Bronchial epithelial cell (primary cell): Measurements from ENCODE around the gene BRD1. TPM values are rescaled to one million over a fixed set of nuclear protein-coding genes. Genes with fewer than 3 reads are reported as not detected.

Experiments used
- DNase-seq: peaks from one replicate; pipeline ENCODE4 v3.0.0-alpha.2; 2010; ENCODE audit warnings: low read depth
- FAIRE-seq: peaks from 2 replicates; lab custom pipeline; 2011; peaks lifted over from hg19 to GRCh38; lab: Jason Lieb, UNC
- H3K27me3 ChIP-seq: 2 replicates; pipeline ENCODE4 v1.5.1; 2011; ENCODE audit warnings: low read length; ENCODE audit not compliant: control insufficient read depth, insufficient read depth
- H3K36me3 ChIP-seq: 2 replicates; pipeline ENCODE4 v1.5.1; 2011; ENCODE audit warnings: low read length; ENCODE audit not compliant: control insufficient read depth, insufficient read depth
- H3K4me3 ChIP-seq: 2 replicates; pipeline ENCODE4 v1.5.1; 2011; ENCODE audit warnings: mild to moderate bottlenecking, low read depth, low read length, control low read depth
- CTCF ChIP-seq: IDR thresholded peaks from 2 replicates; pipeline ENCODE4 v1.5.1; 2011; ENCODE audit warnings: mild to moderate bottlenecking, moderate library complexity, low read length, control low read depth, inconsistent platforms; ENCODE audit not compliant: insufficient read depth, severe bottlenecking
- total RNA-seq: library from RNA; depleted of rRNA; stranded (reverse); fragments of >200 nt; gene quantifications from 2 replicates; pipeline ENCODE4 v1.2.1, GENCODE V29; 2014

BRD1 gene
- total RNA-seq, 1 donor from 2014 or later: 18.2 TPM

DNA sequence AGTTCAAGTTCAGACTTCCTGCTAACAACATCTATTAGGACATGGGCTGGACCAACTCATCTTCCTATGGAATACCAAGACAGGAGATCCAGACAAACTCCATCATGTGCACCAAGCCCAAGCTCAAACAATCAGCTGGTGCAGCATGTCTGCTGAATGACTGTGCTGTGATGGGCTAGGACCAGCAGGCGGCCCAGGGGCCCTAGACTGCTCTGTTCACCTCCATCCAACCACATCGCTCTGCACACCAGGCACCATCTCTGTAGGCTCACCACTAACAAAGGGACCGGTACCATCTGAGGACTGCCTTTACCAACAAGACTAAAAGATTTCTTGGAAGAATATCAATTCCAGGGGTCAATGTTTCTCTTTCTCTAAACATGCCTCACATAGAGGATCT, 10.3 kb downstream of the BRD1 start:
- FAIRE-seq: no peak
- DNase-seq: no peak
- H3K4me3 ChIP-seq: no peak overlapping the region
- H3K36me3 ChIP-seq: peaks cover 21% of the 10 kb centered on the region
- no peaks in the 10 kb centered on the region for H3K27me3 ChIP-seq
- no peak for TF ChIP-seq CTCF

GRCh38 chr22:49815641-49816091, 12.0 kb downstream of the BRD1 start:
- DNase-seq: no peak
- no peak for TF ChIP-seq CTCF
- Histone ChIP-seq H3K4me3 (no peak overlapping the region), H3K27me3 (no peaks in the 10 kb centered on the region), H3K36me3 (peaks cover 16% of the 10 kb centered on the region)
- FAIRE-seq: no peak

GRCh38 chr22:49814856-49815255, 12.8 kb downstream of the BRD1 start:
- TF ChIP-seq CTCF: no peak
- Histone ChIP-seq H3K27me3 (no peaks in the 10 kb centered on the region), H3K36me3 (peaks cover 15% of the 10 kb centered on the region), H3K4me3 (no peak overlapping the region)
- no peak for DNase-seq
- FAIRE-seq: no peak

- peaks cover 15% of the 10 kb centered on the region for H3K36me3 ChIP-seq
- no peak overlapping the region for H3K4me3 ChIP-seq
- DNase-seq: no peak
- H3K27me3 ChIP-seq: no peaks in the 10 kb centered on the region
- FAIRE-seq: no peak
- TF ChIP-seq CTCF: no peak
Measured at GRCh38 chr22:49814164-49814686, 13.4 kb downstream of the BRD1 start.

DNA sequence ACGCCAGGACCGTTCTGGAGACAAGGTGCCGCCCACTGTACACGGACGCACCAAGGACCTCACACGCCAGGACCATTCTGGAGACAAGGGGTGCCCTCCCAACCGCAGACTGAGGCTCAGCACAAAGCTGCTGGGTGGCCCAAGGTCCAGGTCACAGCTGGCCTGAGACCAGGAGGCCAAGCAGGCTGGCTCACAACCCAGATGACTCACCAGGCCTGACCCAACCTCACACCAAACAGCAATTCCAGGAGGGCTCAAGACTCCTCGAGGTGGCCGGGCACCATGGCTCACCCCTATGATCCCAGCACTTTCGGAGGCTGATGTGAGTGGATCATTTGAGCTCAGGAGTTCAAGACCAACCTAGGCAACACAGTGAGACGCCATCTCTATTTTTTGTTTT, 14.8 kb downstream of the BRD1 start:
- Histone ChIP-seq H3K4me3 (no peak overlapping the region), H3K36me3 (peaks cover 11% of the 10 kb centered on the region), H3K27me3 (no peaks in the 10 kb centered on the region)
- no peak for TF ChIP-seq CTCF
- FAIRE-seq (peak; percentile 18), DNase-seq (no peak)

DNA sequence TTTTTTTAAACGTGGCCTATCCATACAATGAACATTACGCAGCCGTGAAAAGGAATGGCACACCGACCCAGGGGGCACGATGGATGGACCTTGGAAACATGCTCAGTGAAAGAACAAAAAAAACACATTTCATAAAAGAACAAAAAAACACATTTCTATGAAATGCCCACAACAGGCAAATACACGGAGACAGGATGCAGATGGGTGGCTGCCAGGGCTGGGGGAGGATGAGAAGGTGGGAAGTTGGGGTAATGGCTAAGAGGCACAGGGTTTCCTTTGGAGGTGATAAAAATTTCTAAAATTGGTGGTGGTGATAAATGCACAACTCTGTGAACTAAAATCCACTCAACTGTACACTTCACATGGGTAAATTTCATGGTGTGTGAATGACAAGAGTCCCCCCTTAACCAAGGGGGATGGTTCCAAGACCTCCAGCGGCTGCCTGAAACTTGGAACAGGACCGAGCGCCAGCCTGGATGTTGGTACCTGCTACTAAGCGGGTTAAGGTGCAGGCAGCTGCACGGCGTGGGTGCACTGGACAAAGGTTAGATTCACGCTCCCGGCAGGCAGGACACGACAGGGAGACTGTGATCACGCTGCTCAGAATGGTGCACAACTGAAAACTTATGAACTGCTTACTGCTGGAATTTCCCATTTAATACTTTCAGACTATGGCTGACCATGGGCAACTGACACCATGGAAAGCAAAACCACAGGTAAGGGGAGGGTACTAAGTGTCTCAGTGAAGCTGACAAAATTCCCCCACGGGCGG, 16.5 kb downstream of the BRD1 start:
- Histone ChIP-seq H3K36me3 (peaks cover 10% of the 10 kb centered on the region), H3K27me3 (no peaks in the 10 kb centered on the region), H3K4me3 (no peak overlapping the region)
- FAIRE-seq (no peak), DNase-seq (no peak)
- TF ChIP-seq CTCF: no peak
